HG03103 (cell line): ENCODE measurements around the gene CDC16.
"Not testable (repeated sequence)": the region's sequence is repeated elsewhere in the genome, so short reads cannot be mapped to it uniquely, and the experiment has no call there.

ENCODE experiments used
- ATAC-seq: cut with Tn5 transposase; IDR thresholded peaks from one replicate; pipeline ENCODE4 v1.9.1; 2021; ENCODE audit warnings: low read depth; ENCODE audit not compliant: unreplicated experiment

Gene CDC16

DNA sequence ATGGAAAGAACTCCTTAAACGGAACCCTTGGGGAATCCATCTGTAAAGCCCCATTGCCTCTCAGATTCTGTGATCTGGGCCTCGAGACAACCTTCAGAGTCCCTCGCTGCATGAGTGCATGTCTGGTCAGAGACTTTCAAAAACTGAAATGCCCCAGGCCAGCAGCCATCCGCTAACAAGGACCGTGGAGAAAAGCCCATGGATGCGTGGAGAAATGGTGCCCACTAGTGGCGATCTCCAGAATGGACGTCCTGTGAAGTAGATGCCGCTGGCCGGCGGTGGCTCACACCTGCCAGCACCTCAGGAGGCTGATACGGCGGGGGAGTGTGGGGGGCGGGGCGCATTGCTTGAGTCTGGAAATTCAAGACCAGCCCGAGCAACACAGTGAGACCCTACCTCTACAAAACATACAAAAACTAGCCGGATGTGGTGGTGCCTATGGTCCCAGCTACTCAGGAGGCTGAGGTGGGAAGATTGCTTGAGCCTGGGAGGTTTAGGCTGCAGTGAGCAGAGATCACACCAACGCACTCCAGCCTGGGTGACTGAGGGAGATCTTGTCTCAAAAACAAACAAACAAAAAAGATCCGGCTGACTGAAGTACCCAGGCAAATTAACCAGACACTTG lies 7.9 kb upstream of the CDC16 start:
- ATAC-seq, result peak; percentile 73

DNA sequence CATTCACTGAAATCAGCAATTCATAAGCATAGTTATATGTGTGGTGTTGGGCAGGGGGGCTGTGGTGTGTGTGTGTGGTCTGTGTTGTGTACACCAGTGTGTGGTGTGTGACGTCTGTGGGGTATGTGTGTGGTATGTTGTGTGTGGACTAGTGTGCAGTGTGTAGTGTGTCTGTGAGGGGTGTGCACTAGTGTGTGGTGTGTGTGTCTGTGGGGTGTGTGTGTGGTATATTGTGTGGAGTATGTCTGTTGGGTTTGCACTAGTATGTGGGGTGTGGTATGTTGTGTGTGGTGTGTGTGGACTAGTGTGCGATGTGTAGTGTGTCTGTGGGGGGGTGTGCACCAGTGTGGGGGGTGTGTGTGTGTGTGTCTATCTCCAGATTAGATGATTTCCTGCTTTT lies 7.2 kb upstream of the CDC16 start:
- ATAC-seq, result no peak

- no peak for ATAC-seq
These were observed 6.5 kb upstream of the CDC16 start for GRCh38 chr13:114228176-114228575.

DNA sequence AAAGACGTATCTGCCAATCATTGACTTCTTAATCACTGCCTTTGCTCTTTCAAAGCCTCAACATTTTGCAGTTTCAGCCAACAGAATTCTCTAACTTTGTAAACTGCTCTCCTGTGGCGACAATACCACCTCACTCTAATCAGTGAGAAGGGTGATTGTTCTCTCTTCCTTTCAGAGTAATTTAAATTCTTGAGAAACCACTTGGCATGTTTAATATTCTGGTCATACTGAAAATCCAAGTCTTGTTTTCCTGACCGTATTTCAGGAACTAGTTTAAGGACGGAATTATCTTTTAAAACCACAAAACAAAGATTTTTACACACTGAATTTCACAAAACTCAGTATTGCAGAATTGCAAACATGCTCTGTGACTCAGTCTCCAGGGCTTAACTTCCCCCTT lies 5.2 kb upstream of the CDC16 start:
- ATAC-seq, result no peak

- ATAC-seq, result no peak
These were observed 4.6 kb upstream of the CDC16 start for GRCh38 chr13:114230117-114230516.

DNA sequence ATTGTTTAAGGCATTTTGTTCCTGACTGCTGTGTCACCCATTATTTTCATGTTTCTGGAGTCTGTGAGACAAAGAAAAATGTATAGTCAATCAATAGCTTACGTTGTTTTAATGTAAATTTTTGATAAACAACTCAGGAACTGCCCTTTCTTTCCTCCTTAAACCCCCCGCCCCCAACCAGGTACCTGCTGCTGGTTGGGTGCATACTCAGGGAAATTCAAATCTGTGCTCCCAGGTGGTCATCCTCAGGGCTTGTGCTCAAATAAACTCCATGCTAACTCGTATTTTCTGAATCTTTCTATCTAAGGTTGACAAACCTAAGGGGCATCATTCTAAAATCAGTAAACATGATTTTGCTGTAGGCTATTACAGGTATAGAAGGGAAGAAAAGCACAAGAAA lies 4.1 kb upstream of the CDC16 start:
- ATAC-seq, result no peak

DNA sequence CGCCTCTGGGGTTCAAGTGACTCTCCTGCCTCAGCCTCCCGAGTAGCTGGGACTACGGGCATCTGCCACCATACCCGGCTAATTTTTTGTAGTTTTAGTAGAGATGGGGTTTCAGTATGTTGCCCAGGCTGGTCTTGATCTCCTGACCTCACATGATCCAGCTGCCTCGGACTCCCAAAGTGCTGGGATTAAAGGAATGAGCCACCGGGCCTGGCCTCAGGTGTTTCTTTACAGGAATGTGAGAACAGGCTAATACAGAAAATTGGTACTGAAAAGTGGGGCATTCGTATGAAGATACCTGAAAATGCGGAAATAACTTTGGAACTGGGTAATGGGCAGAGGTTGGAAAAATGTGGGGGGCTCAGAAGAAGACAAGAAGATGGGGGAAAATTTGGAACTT lies 2.8 kb upstream of the CDC16 start:
- no peak for ATAC-seq

DNA sequence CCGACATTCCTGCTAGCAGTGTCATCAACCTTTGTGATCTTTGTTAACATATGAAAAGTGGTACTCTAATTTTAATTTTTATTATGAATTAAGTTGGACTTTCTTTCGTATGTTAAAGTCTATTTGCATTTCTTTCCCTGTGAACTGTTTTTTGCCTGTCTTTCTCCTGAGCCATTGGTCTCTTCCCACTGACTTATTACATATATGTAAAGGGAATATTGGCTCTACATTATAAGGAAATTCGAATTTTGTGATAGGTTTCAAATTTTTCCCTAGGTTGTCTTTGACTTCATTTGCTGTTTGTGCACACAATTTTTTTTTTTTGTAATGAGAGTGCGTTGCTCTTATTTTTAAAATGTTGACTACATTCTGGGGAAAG lies 442 bp upstream of the CDC16 start:
- no peak for ATAC-seq

- ATAC-seq, result no peak
These were observed 1.0 kb downstream of the CDC16 start for GRCh38 chr13:114235697-114236096.

GRCh38 chr13:114236227-114236626 lies 1.5 kb downstream of the CDC16 start:
- ATAC-seq, result no peak

DNA sequence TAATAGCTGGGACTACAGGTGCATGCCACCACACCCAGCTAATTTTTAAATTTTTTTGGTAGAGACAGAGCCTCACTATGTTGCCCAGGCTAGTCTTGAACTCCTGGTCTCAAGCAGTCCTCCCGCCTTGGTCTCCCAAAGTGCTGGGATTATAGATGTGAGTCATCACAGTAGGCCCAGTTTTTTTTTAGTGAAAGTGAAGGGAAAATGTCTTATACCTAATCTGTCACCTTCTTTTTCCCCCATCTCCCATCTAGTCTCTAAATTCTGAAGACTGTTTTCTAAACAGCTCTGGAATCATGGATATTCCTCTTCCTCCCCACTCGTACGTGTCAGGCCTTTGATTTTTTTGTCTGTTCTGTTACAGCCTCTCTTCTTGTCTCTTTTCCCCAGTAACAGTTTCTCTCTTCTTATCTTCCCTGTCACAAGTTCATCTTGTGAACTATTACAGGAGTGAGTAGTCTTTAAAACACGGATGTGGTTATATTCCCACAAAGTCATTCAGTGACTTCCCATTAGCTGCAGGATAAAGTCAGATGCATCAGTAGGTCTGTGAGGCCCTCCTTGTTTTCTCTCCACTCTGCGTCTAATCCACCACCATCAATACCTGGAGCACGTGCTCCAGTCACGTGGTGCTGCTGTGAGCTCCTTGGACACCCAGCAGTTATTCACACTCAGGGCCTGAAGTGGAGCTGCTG lies 2.9 kb downstream of the CDC16 start:
- ATAC-seq, result no peak

GRCh38 chr13:114241918-114242317 lies 7.2 kb downstream of the CDC16 start:
- ATAC-seq, result no peak

DNA sequence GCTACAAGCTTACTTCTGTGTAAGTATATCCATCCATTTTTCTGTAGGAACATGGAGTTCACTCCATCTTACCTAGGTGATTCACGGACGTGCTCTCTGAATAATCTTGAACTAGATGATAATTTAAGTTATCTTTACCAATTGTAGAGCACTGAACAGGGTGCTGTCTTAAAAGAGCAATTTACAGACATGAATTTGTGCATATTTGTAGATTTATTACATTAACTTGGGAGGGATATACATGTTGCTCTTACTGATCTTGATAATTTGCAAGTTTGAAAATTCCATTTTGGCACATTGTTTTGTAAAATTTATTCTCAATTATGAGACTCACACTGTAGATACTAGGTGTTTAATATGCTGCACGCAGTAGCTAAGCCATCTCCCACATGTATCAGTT lies 9.3 kb downstream of the CDC16 start:
- ATAC-seq, result no peak

- no peak for ATAC-seq
These were observed 9.9 kb downstream of the CDC16 start for GRCh38 chr13:114244637-114245036.

DNA sequence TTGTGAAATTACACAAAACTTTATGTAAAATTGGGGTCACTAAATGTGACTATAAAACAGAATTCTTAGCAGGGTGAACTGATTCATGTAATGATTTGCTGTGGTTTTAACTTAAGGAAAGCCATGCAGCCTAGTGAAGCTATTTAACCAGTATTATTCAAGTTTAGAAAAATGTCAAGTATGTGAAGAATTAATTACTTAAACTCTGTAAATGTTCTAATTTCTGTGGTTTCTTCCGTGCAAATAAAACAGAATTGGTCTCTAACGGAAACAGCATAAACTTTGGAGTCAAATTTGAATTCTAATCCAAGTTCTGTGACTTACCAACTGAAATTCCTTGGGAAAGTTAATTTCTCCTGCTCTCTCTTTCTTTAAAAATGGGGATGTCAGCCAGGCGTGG lies 13.3 kb downstream of the CDC16 start:
- no peak for ATAC-seq

DNA sequence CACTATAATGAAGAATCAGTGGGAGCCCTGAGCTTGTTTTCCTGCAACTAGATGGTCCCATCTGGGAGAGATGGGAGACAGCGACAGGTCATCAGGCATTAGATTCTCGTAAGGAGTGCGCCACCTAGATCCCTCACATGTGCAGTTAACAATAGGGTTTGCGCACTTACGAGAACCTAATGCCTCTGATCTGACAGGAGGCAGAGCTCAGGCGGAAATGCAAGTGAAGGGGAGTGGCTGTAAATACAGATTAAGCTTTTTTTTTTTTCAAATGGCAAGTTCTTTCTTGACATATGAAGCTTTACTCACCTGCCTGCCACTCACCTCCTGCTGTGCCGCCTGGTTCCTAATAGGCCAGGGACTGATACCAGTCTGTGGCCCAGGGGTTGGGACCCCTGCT lies 14.4 kb downstream of the CDC16 start:
- no peak for ATAC-seq

GRCh38 chr13:114251639-114252440 lies 17.1 kb downstream of the CDC16 start:
- ATAC-seq, result not testable (repeated sequence)

DNA sequence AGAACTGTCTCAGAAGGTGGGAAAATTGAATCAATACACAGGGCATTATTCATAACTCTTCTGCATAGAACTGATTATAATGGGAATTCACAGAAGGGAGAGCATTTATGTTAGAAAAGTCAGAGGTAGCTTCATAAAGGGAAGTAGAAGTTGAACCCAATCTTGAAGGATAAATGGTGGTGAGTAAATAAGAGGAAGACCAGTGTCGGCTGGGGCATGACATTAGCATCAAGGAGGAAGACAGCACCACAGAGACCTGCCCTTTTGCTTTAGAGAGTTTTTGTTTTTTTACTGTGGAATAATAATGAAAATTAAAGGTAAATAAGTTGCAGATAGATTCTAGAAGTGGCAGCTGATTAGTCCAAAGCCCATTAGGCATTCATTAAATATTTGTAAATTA lies 21.9 kb downstream of the CDC16 start:
- ATAC-seq, result no peak

DNA sequence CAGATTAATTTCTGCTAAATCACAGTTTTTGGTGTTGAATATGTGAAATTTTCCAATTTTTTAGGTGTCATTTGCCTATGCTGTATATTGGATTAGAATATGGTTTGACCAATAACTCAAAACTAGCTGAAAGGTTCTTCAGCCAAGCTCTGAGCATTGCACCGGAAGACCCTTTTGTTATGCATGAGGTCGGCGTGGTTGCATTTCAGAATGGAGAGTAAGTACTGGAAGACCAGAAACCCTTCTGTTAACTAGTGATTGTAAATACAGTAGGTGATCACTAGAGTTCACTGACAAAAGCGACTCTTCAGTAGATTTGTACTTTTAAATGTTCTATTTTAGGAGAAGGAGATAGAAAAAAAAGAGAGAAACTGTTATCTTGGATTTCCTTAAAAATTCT lies 22.3 kb downstream of the CDC16 start:
- ATAC-seq, result no peak

- ATAC-seq, result no peak
These were observed 23.9 kb downstream of the CDC16 start for GRCh38 chr13:114258589-114258988.

- no peak for ATAC-seq
These were observed 24.7 kb downstream of the CDC16 start for GRCh38 chr13:114259374-114259773.

- ATAC-seq, result no peak
These were observed 25.3 kb downstream of the CDC16 start for GRCh38 chr13:114259974-114260373.
